ENCODE results near the gene LRMDA. TPM values are rescaled to one million over a fixed set of nuclear protein-coding genes. Genes with fewer than 3 reads are reported as not detected.
A peak's percentile ranks its signal among the peaks of the same experiment; 100 is the strongest.

Gene LRMDA
- total RNA-seq, 4 donors from 2014 or later = 7.3 to 20.1 (median 8.4) TPM

GRCh38 chr10:76453997-76454396, 1022.6 kb downstream of the LRMDA start:
- Histone ChIP-seq H3K4me1 (peaks cover 8 to 20% (median 10%) of the 10 kb centered on the region in 3 donors), H3K9me3 (peaks cover 0 to 5% (median 0%) of the 10 kb centered on the region in 3 donors), H3K36me3 (no peaks in the 10 kb centered on the region), H3K4me3 (no peak overlapping the region), H3K27ac (no peak overlapping the region), H3K27me3 (no peaks in the 10 kb centered on the region)
- no peak for ATAC-seq
- TF ChIP-seq POLR2AphosphoS5 (IDR thresholded peaks at IDR 0.05) (no peak), EP300 (IDR thresholded peaks at IDR 0.05) (no peak), POLR2A (IDR thresholded peaks at IDR 0.05) (no peak), CTCF (IDR thresholded peaks at IDR 0.05) (no peak)
- WGBS, 2 donors (ENCODE audit: low coverage in 1 of 2) = 83% methylated on average over 4 of the region's 4 CpGs

- peak; percentile 29 for ATAC-seq
- Histone ChIP-seq H3K9me3 (peaks cover 0 to 5% (median 0%) of the 10 kb centered on the region in 3 donors), H3K27me3 (no peaks in the 10 kb centered on the region), H3K4me1 (peaks cover 13 to 26% (median 16%) of the 10 kb centered on the region in 3 donors), H3K27ac (no peak overlapping the region), H3K36me3 (no peaks in the 10 kb centered on the region), H3K4me3 (no peak overlapping the region)
- WGBS, 2 donors (ENCODE audit: low coverage in 1 of 2) = 84 to 89% methylated on average over 2 to 5 of the region's 5 CpGs
- TF ChIP-seq POLR2A (IDR thresholded peaks at IDR 0.05) (no peak), POLR2AphosphoS5 (IDR thresholded peaks at IDR 0.05) (no peak), EP300 (IDR thresholded peaks at IDR 0.05) (no peak), CTCF (IDR thresholded peaks at IDR 0.05) (no peak)
These were observed 1023.2 kb downstream of the LRMDA start for GRCh38 chr10:76454506-76455140.

GRCh38 chr10:76456197-76456596, 1024.8 kb downstream of the LRMDA start:
- Histone ChIP-seq H3K4me1 (peaks cover 20 to 36% (median 20%) of the 10 kb centered on the region in 3 donors), H3K4me3 (no peak overlapping the region), H3K27me3 (no peaks in the 10 kb centered on the region), H3K9me3 (peaks cover 0 to 5% (median 0%) of the 10 kb centered on the region in 3 donors), H3K36me3 (no peaks in the 10 kb centered on the region), H3K27ac (peak overlapping the region in 2 of 4 donors; percentile 9 to 24)
- TF ChIP-seq POLR2A (IDR thresholded peaks at IDR 0.05) = no peak
- TF ChIP-seq EP300 (IDR thresholded peaks at IDR 0.05) = no peak
- no peak for TF ChIP-seq CTCF (IDR thresholded peaks at IDR 0.05)
- TF ChIP-seq POLR2AphosphoS5 (IDR thresholded peaks at IDR 0.05) = no peak
- 25 to 38% methylated on average over 1 of the region's 1 CpG for WGBS, 2 donors (ENCODE audit: low coverage in 1 of 2)
- no peak for ATAC-seq

GRCh38 chr10:76459016-76459730, 1027.7 kb downstream of the LRMDA start:
- TF ChIP-seq CTCF (IDR thresholded peaks at IDR 0.05) = no peak
- peak; percentile 82 for TF ChIP-seq POLR2AphosphoS5 (IDR thresholded peaks at IDR 0.05)
- H3K27me3 ChIP-seq = no peaks in the 10 kb centered on the region
- 46 to 51% methylated on average over 4 to 8 of the region's 8 CpGs for WGBS, 2 donors (ENCODE audit: low coverage in 1 of 2)
- peak; percentile 78 for ATAC-seq
- H3K36me3 ChIP-seq = no peaks in the 10 kb centered on the region
- peak overlapping the region; percentile 73 to 81 (median 77) for H3K27ac ChIP-seq
- H3K9me3 ChIP-seq = peaks cover 0 to 5% (median 0%) of the 10 kb centered on the region in 3 donors
- no peak overlapping the region for H3K4me3 ChIP-seq
- H3K4me1 ChIP-seq = peaks cover 20 to 36% (median 20%) of the 10 kb centered on the region in 3 donors
